ENCODE results near the gene HBS1L. TPM values are rescaled to one million over a fixed set of nuclear protein-coding genes. Genes with fewer than 3 reads are reported as not detected.

Gene HBS1L
- polyA plus RNA-seq, 1 donor (not counting 4 experiments of a cell fraction or from before 2014, with no cell fraction given): 61.6 TPM

- Histone ChIP-seq H2AFZ (ENCODE audit: control insufficient read depth, low read length) (no peak overlapping the region), H3K27ac (ENCODE audit: control insufficient read depth, insufficient read depth, low read length) (no peak overlapping the region), H3K4me2 (ENCODE audit: control insufficient read depth, extremely low read depth, insufficient read depth, low read depth, low read length) (no peak overlapping the region), H3K4me3 (ENCODE audit: control insufficient read depth in 2 of 3, extremely low read depth in 1 of 3, insufficient read depth in 2 of 3, low read depth in 1 of 3, low read length in 3 of 3) (no peak overlapping the region), H3K79me2 (ENCODE audit: control insufficient read depth, insufficient read depth, low read length) (no peaks in the 10 kb centered on the region), H3K36me3 (ENCODE audit: control insufficient read depth in 2 of 2, extremely low read depth in 1 of 2, insufficient read depth in 2 of 2, low read length in 2 of 2) (peaks cover 3 to 6% of the 10 kb centered on the region in 2 experiments), H3K9me1 (ENCODE audit: control insufficient read depth, extremely low read depth, insufficient read depth, low read length) (no peaks in the 10 kb centered on the region), H3K9me3 (ENCODE audit: control insufficient read depth, low read depth, low read length) (no peaks in the 10 kb centered on the region), H3K4me1 (ENCODE audit: control insufficient read depth, extremely low read depth, insufficient read depth, low read length) (no peaks in the 10 kb centered on the region), H3K27me3 (ENCODE audit: control insufficient read depth, extremely low read depth, insufficient read depth, low read length) (no peaks in the 10 kb centered on the region), H4K20me1 (ENCODE audit: control insufficient read depth, extremely low read depth, insufficient read depth, low read length) (no peaks in the 10 kb centered on the region), H3K9ac (ENCODE audit: control insufficient read depth, extremely low read depth, insufficient read depth, low read length) (no peak overlapping the region)
- dilution Hi-C loops (cut with MboI; ENCODE audit: extremely low pct_ligation_motif_present, low sequenced_read_pairs): no loop called here
- no peak for TF ChIP-seq EZH2 (IDR thresholded peaks at IDR 0.05; ENCODE audit: low read length)
- TF ChIP-seq CTCF (optimal IDR thresholded peaks at IDR 0.05 in 1 of 3, IDR thresholded peaks at IDR 0.05 in 1 of 3, conservative IDR thresholded peaks at IDR 0.05 in 1 of 3; ENCODE audit: extremely low read depth in 1 of 3, insufficient read depth in 2 of 3, low read length in 3 of 3): no peak
- FAIRE-seq (no peak), DNase-seq (ENCODE audit: low read depth, low spot score) (no peak)
Observed at GRCh38 chr6:134974370-134974769, 80.3 kb downstream of the HBS1L start.

GRCh38 chr6:134967711-134968110 is 86.9 kb downstream of the HBS1L start:
- Histone ChIP-seq H3K9me1 (ENCODE audit: control insufficient read depth, extremely low read depth, insufficient read depth, low read length) (no peaks in the 10 kb centered on the region), H3K36me3 (ENCODE audit: control insufficient read depth in 2 of 2, extremely low read depth in 1 of 2, insufficient read depth in 2 of 2, low read length in 2 of 2) (peaks cover 0 to 1% of the 10 kb centered on the region in 2 experiments), H3K9me3 (ENCODE audit: control insufficient read depth, low read depth, low read length) (no peaks in the 10 kb centered on the region), H3K79me2 (ENCODE audit: control insufficient read depth, insufficient read depth, low read length) (no peaks in the 10 kb centered on the region), H4K20me1 (ENCODE audit: control insufficient read depth, extremely low read depth, insufficient read depth, low read length) (no peaks in the 10 kb centered on the region), H2AFZ (ENCODE audit: control insufficient read depth, low read length) (no peak overlapping the region), H3K4me3 (ENCODE audit: control insufficient read depth in 2 of 3, extremely low read depth in 1 of 3, insufficient read depth in 2 of 3, low read depth in 1 of 3, low read length in 3 of 3) (no peak overlapping the region), H3K4me2 (ENCODE audit: control insufficient read depth, extremely low read depth, insufficient read depth, low read depth, low read length) (no peak overlapping the region), H3K4me1 (ENCODE audit: control insufficient read depth, extremely low read depth, insufficient read depth, low read length) (peaks cover 13% of the 10 kb centered on the region), H3K27ac (ENCODE audit: control insufficient read depth, insufficient read depth, low read length) (no peak overlapping the region), H3K27me3 (ENCODE audit: control insufficient read depth, extremely low read depth, insufficient read depth, low read length) (no peaks in the 10 kb centered on the region), H3K9ac (ENCODE audit: control insufficient read depth, extremely low read depth, insufficient read depth, low read length) (no peak overlapping the region)
- dilution Hi-C loops (cut with MboI; ENCODE audit: extremely low pct_ligation_motif_present, low sequenced_read_pairs): no loop called here
- no peak for DNase-seq (ENCODE audit: low read depth, low spot score)
- TF ChIP-seq CTCF (optimal IDR thresholded peaks at IDR 0.05 in 1 of 3, IDR thresholded peaks at IDR 0.05 in 1 of 3, conservative IDR thresholded peaks at IDR 0.05 in 1 of 3; ENCODE audit: extremely low read depth in 1 of 3, insufficient read depth in 2 of 3, low read length in 3 of 3): no peak
- no peak for TF ChIP-seq EZH2 (IDR thresholded peaks at IDR 0.05; ENCODE audit: low read length)
- FAIRE-seq: no peak

Data from keratinocyte (primary cell).